ENCODE data around the gene TPX2.
"Not testable (repeated sequence)": the region's sequence is repeated elsewhere in the genome, so short reads cannot be mapped to it uniquely, and the experiment has no call there.

Gene TPX2

GRCh38 chr20:31811796-31812728 is 73.0 kb downstream of the TPX2 start:
- no peak for DNase-seq (ENCODE audit: low read depth in 2 of 2)

GRCh38 chr20:31813611-31814010 is 74.5 kb downstream of the TPX2 start:
- no peak for DNase-seq (ENCODE audit: low read depth in 2 of 2)

GRCh38 chr20:31814142-31814541 is 75.1 kb downstream of the TPX2 start:
- not testable (repeated sequence) for DNase-seq (ENCODE audit: low read depth in 2 of 2)

- no peak for DNase-seq (ENCODE audit: low read depth in 2 of 2)
Measured at GRCh38 chr20:31815408-31816188, 76.5 kb downstream of the TPX2 start.

- DNase-seq (ENCODE audit: low read depth in 2 of 2), result no peak
Measured at GRCh38 chr20:31816221-31816620, 77.1 kb downstream of the TPX2 start.

- DNase-seq (ENCODE audit: low read depth in 2 of 2), result no peak
Measured at GRCh38 chr20:31817461-31817860, 78.4 kb downstream of the TPX2 start.

GRCh38 chr20:31818376-31818908 is 79.4 kb downstream of the TPX2 start:
- DNase-seq (ENCODE audit: low read depth in 2 of 2), result no peak

GRCh38 chr20:31819083-31819784 is 80.1 kb downstream of the TPX2 start, which contains the start of gene MYLK2:
MYLK2 (plus strand) TSS chr20:31819356; CDS start chr20:31819581, 225 bp downstream.
- no peak for DNase-seq (ENCODE audit: low read depth in 2 of 2)

- no peak for DNase-seq (ENCODE audit: low read depth in 2 of 2)
Measured at GRCh38 chr20:31820228-31820627, 81.1 kb downstream of the TPX2 start.

GRCh38 chr20:31821427-31821826 is 82.3 kb downstream of the TPX2 start:
- no peak for DNase-seq (ENCODE audit: low read depth in 2 of 2)

- peak; percentile 72 to 74 for DNase-seq (ENCODE audit: low read depth in 2 of 2)
Measured at GRCh38 chr20:31822421-31823330, 83.6 kb downstream of the TPX2 start.

- no peak for DNase-seq (ENCODE audit: low read depth in 2 of 2)
Measured at GRCh38 chr20:31823360-31824124, 84.5 kb downstream of the TPX2 start.

- no peak for DNase-seq (ENCODE audit: low read depth in 2 of 2)
Measured at GRCh38 chr20:31824125-31824485, 85.0 kb downstream of the TPX2 start.

GRCh38 chr20:31824554-31825313 is 85.6 kb downstream of the TPX2 start:
- DNase-seq (ENCODE audit: low read depth in 2 of 2), result no peak

- no peak for DNase-seq (ENCODE audit: low read depth in 2 of 2)
Measured at GRCh38 chr20:31826074-31826473, 87.0 kb downstream of the TPX2 start.

- no peak for DNase-seq (ENCODE audit: low read depth in 2 of 2)
Measured at GRCh38 chr20:31827059-31827458, 88.0 kb downstream of the TPX2 start.

GRCh38 chr20:31828016-31828415 is 88.9 kb downstream of the TPX2 start:
- DNase-seq (ENCODE audit: low read depth in 2 of 2), result not testable (repeated sequence)

- no peak for DNase-seq (ENCODE audit: low read depth in 2 of 2)
Measured at GRCh38 chr20:31829731-31830130, 90.6 kb downstream of the TPX2 start.

- no peak for DNase-seq (ENCODE audit: low read depth in 2 of 2)
Measured at GRCh38 chr20:31830406-31830981, 91.4 kb downstream of the TPX2 start.

All from stimulated activated CD4-positive, alpha-beta T cell treated with anti-CD3 and anti-CD28 coated beads, Interleukin-1b, Interleukin-23, amount 100 ng/mL, for 4 hours (primary cell).